HG03521 (cell line): Measurements from ENCODE around the gene ANKHD1.

Experiments used
- ATAC-seq: cut with Tn5 transposase; IDR thresholded peaks from one replicate; pipeline ENCODE4 v1.9.1; 2021; ENCODE audit warnings: mild to moderate bottlenecking, moderate library complexity; ENCODE audit not compliant: unreplicated experiment

The ANKHD1 gene

GRCh38 chr5:140540227-140540626 lies 138.6 kb downstream of the ANKHD1 start:
- no peak for ATAC-seq

GRCh38 chr5:140542972-140543371 lies 141.3 kb downstream of the ANKHD1 start:
- ATAC-seq, result no peak

- ATAC-seq, result no peak
These were observed 143.4 kb downstream of the ANKHD1 start for GRCh38 chr5:140544986-140545385.

GRCh38 chr5:140545606-140546005 lies 144.0 kb downstream of the ANKHD1 start:
- ATAC-seq, result no peak

GRCh38 chr5:140546851-140547507 lies 145.3 kb downstream of the ANKHD1 start:
- ATAC-seq, result no peak

- peak; percentile 99 for ATAC-seq
These were observed 146.1 kb downstream of the ANKHD1 start, which contains the start of gene EIF4EBP3 for GRCh38 chr5:140547508-140548299. Gene EIF4EBP3 (plus strand): TSS chr5:140547662. CDS start chr5:140547738, 76 bp downstream.

GRCh38 chr5:140548300-140548688 lies 146.7 kb downstream of the ANKHD1 start:
- no peak for ATAC-seq

GRCh38 chr5:140548791-140549190 lies 147.2 kb downstream of the ANKHD1 start:
- ATAC-seq, result no peak

- ATAC-seq, result no peak
These were observed 147.9 kb downstream of the ANKHD1 start for GRCh38 chr5:140549237-140550144.

- ATAC-seq, result no peak
These were observed 148.8 kb downstream of the ANKHD1 start for GRCh38 chr5:140550147-140551079.

GRCh38 chr5:140551872-140552271 lies 150.2 kb downstream of the ANKHD1 start:
- no peak for ATAC-seq

GRCh38 chr5:140553657-140554056 lies 152.0 kb downstream of the ANKHD1 start:
- ATAC-seq, result no peak

- no peak for ATAC-seq
These were observed 152.8 kb downstream of the ANKHD1 start for GRCh38 chr5:140554454-140554853.

GRCh38 chr5:140555747-140556312 lies 154.2 kb downstream of the ANKHD1 start:
- ATAC-seq, result peak; percentile 29

- ATAC-seq, result no peak
These were observed 154.8 kb downstream of the ANKHD1 start for GRCh38 chr5:140556438-140556837.

- peak; percentile 96 for ATAC-seq
These were observed 155.6 kb downstream of the ANKHD1 start, which contains the start of gene SRA1 for GRCh38 chr5:140557136-140557805. Gene SRA1 (minus strand): TSS chr5:140557473. CDS start chr5:140557452, 21 bp downstream.

- no peak for ATAC-seq
These were observed 156.3 kb downstream of the ANKHD1 start for GRCh38 chr5:140557965-140558364.

GRCh38 chr5:140558542-140558941 lies 156.9 kb downstream of the ANKHD1 start:
- ATAC-seq, result no peak

GRCh38 chr5:140560227-140560626 lies 158.6 kb downstream of the ANKHD1 start:
- ATAC-seq, result no peak
